ENCODE results near the gene GABPB2.

GABPB2 gene

DNA sequence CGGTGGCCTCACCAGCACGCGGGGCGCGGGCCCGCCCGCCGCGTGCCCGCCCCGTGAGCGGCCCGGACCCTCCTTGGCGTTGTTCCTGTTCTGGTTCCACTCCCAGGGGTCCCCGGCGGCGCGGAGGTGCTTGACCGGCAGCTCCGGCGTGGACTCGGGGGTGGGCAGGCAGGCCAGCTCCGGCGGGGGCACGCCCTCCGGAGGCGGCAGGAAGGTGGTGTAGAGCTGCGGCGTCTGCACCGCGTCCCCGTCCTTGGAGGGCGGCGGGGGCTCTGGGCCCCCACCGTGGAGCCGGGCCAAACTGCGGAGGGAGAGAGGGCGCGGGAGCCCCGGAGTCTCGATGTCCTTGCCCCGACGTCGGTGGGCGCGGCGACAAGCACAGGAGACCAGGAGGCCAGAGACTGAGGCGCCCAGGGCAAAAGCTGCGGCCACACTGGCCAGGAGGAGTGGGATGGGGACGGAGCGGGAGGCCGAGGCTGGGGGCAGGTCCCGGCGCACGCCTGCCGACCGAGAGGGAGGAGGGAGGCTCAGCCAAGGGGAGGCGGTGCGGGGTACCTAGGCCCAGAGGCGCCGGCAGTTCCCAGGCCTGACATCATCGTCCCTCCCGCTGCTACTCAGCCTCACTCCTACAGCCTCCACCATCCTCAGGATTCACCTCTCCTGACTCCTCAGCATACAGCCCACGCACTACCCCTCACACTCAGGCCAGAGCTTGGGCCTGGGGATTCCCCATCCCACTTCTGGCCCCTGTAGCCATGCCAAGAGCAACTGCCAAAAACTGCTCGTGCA lies 62.7 kb downstream of the GABPB2 start:
- no peak for DNase-seq

DNA sequence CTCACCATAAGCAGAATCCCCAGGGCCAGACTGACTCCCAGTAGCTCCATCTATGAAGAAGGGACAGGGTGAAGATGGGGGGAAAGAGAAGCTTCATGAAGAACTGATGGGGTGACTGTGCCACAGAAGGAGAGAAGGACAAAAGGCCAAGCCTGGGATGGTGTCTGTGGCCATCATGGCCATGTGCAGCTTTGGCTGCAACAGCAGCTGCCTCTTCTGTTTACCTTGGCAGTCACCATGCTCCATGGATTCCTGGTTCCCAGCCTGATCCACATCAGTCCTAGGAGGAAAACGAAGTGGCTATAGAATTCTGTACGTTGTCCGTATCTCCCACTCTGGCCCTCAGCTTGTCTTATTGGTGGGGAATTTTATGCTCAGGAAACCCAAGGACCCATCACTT lies 63.8 kb downstream of the GABPB2 start:
- DNase-seq: no peak

DNA sequence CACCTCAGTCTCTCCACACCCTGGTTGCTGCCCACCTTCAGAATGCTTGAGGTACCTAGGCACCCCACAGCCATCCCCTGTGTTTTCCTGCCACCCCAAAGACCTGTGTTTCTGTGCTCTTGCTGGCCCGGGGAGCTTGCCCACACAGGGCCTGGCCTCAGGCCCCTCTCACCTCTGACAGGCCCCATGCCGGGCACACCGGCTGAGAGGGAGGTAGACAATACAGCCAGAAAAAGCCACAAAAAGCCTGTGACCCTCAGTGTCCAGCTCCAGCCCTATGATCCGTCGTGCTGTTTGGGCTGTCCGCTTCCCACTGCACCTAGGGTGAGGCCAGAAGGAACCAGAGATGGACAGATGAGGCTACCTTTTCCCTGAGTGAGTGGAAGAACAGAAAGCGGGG lies 64.4 kb downstream of the GABPB2 start:
- DNase-seq: no peak

DNA sequence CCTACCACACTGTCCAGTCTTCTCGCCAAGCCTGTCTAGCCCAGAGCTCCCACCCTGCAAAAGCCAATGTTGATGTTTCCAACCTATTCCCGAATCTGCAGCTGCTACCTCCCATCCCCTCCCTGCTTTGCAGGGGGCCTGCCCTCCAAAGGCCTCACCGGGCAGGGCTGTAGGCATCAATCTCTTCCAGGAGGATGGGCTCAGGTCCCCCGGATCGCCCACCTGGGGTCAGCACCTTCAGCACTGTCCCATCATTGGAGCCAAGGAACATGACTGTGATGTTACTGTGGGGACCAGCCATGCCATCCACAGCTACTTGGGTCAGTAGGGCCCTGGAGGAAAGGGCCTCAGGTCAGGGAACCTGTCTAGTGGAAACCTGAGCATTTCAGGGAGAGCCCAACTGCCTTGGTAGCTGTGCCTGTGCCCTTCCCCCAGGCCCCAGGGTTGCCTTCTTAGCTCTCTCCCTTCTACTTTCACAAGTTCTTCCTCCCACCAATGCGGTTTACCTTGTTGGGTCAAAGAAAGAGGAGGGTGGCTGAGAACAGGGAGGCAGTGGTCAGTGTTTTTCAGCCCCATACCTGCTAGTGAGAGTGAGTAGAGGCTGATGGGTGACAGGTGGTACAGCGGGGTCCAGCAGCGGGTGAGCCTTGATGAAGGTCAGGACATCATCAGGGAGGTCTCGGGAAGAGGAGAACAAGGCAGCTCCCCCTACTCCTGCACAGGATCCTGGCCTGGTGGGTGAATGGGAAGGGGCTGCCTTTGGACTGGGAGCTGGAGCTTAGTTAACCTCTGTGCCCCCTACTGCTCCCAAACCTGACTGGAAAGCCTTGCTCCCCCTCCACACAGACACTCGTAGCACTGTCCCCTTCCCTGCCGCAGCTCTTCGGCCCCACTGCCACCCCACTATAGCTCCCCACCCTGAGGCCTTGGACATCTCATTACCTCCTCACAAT lies 65.1 kb downstream of the GABPB2 start:
- DNase-seq: no peak

DNA sequence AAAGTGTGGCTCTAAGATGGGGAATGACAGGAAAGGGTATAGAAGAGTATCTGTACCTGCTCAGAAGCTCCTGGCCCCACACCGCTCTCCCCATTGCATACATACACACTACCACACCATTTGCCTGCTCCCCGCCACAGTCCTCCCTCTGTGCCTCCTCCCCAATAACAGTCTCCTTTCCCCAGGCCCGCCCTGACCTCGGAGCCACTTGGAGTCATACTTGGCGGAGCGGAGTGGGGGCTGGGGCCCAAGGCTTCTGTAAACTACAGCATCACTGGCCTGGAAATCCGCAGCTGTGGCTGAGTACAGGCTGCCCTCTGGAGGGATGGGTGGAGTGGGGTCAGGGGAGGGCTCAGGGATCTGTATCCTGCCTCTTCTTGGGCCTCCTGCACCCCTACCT lies 67.2 kb downstream of the GABPB2 start:
- no peak for DNase-seq

DNA sequence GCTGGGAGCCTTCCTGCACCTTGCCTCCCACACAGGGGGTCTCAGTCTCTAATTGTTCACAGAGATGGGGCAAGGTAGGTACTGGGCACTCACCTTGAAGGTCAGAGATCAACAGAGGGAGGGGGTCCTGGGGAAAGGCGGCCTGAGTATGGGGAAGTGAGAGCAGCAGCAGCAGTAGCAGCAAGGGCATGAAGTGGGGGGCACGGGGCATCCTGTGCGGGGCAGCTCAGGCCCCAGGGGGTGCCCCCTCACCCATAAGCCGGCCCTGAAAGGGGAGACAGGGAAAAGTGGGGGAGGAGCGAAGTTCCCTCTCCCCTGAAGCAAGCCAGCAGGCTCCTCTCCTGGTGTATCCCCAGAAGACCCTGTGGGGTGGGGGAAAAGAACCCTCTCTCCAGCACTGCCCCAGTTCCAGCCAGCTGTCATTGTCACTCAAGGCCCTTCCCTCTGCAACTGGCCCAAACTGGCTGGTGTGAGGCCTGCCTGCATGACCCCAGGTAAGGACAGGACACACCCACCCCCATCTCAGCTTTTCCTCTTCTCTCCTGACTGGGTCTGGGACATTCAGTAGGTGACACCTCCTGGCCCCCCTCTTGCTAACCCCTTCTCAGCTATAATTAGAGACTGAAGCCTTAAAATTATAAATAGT lies 72.0 kb downstream of the GABPB2 start:
- DNase-seq: no peak

DNA sequence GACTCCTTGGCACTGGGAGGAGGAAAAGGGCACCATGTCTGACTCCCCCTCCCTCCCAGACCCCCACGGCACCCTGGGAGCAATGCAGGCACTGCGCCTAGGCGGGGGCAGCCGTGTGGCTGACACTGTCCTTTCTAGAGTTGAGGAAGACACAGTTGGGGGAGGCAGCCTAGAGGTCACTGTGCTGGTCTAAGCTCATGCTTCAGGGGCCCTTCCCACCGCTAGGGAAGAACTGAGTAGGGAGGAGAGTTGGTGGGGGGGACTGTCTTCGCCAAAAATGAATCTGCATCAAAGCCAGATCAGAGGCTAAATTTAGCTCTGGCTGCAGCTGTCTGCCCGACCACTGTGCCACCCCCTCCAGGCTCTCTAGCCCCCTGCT lies 72.5 kb downstream of the GABPB2 start:
- DNase-seq: no peak

DNA sequence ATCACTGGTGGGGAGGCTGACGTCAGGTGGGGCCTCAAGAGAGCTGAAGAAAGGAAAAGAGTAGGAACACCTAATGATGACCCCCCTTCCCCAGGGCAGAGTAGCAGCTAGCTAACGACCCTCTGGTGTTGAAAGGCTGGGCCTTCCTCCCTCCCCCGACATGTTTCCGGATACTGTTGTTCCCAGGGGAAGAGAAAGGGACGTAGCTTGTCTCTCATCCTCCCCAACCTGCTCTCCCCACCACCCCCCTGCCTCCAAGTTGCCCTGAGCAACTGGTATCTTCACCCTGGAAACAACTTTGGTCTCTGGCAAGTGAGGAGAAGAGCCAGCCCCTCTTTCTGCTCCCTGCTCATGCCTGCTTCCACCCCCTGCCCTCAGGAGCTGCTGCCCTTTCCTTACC lies 73.4 kb downstream of the GABPB2 start:
- DNase-seq: no peak

DNA sequence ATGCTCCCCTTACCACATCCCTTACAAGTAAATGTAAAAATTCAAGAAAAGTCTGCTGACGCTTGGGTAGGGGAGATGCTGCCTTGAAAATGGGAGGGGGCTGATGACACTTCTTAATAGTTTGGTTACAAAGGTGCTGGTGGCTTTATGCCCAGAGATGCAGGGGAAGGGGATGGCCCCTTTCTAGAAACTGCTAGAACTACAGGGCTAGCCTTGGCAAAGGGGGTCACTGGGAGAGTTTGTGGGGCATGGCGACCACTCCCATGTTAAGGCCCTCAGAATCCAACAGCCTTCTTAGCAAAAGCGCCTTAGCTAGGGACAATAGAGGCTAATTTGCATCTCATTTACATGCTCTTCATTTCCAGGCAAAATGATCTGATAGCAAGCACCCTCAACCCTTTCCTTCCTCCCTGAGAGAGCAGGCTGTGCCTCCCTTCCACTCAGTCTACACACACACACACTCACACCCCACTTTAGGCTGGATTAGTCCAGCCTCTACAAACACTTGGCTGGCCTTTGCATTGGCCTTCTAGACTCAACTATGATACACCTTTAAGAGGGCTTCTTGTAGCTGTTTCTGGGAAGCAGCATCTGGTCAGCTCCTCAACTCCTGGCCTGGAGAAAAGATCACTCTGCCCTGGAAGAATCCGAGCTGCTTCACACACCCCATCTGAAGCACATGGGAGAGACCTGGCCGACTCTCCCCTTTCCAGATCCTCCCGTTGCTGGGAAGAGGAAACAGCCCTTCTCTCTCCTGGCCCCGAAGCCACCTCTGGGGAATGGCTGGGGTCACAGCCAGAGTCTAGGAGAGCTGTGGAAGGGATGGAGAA lies 74.1 kb downstream of the GABPB2 start:
- no peak for DNase-seq

DNA sequence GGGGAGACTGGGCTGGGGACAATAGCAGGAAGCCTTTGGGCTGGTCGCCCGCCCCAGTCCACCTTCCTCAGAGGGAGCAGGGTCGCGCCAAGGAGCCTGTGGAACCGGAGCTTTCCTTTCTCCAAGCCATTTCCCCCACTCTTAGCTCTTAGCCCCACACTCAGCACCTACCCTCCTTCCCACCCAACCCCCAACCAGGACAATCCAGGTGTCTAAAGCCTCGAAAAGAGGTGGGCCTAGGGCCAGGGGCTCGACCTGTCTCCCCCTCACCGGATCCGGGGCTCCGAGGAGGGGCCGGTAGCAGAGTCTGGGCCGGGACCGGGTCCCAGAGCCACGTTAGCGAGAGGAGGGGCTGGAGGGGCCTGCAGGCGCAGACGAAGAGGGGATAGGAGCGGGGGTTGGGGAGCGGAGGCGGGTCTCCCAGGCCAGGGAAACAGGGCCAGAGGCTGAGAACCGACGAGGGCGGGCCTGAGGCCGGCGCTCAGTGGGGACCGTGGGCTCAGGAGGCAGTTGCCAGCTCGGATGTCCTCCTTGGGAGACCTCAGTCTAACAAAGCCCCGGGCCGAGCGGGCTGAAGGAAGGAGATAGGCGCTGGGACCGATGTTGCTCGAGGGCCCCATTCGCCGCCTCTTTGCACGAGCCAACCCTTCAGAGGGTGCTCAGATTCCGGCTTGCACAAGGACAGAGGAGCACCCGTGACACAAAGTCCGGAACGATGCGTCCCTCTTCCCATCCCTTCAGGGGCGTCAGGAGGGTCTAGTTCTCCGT lies 74.9 kb downstream of the GABPB2 start:
- DNase-seq: peak in 6 of 56 donors; percentile 19 to 50 (median 26)

DNA sequence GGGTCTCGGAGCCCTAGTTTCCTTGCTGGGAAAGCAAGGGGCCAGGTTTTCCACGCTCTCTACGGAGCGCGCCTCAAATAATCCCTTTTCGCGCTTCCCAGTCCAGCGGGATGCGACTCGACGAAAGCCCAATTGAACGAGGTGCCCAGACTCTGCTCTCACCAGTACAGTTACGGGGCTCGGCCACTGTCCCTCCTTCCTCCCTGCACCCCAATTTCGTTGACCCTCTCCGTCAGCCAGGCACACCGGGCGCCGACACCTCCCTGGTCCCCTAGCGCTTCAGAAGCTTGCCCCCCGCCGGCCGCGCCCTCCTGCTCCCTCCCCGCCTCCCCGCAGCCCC lies 75.5 kb downstream of the GABPB2 start:
- peak in 2 of 56 donors; percentile 21 to 53 for DNase-seq

DNA sequence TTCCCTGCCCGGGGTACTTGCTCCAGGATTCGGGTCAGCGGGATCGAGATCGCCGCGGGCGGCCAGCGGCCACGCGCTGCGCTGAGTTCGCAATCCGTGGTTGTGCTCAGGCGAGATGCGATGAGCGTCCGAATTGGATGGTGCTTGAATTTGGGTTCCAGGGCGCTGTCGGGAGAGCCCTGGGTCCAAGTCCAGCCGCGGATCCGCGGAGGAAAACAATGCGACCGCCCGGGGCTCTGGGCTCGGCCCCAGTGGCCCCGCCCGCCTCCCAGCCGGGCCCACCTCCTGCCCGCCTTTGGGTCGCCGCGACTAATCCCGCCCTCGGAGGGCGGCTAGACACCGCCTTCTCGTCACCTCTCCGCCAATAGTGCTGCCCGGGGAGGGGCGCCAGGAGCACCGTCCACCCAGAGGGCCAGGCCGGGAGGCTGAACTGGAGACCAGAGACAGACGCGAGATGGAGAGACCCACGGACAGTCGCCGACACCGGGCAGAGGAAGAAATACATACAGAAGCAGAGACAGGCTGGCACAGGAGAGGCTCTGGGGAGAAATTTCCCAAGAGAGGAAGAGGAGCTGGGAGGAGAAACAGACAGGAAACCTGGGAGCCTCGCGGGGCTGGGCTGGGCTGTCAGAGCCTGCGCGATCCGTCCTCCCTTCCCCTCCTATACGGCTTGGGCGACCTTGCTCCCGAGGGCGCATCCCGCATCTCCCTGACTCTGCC lies 76.0 kb downstream of the GABPB2 start, which contains the start of gene SEMA6C:
Gene SEMA6C, minus strand, starts transcription at position 220 of the 720 bp plus-strand sequence. CDS start 4,010 bp downstream, outside the sequence.
- DNase-seq: peak; percentile 49 to 98 (median 93)

DNA sequence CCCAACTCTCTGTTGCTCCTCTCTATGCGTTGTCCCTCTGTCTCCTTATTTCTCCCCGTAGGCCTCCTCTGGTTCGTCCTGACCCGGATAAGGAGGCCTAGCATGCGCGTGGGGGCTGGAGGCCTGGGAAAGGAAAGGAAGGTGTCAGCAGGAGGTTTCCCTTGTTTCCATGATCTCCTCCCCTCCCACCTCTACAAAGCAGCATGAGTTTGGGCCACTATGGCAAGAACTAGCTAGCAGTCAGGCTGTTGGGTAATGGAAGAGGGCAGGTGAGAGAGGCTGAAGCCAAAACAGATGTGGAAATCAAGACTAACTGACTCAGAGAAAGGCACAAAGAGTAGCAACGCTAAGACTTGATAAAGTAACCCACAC lies 76.6 kb downstream of the GABPB2 start:
- peak in 4 of 56 donors; percentile 43 to 71 (median 50) for DNase-seq

DNA sequence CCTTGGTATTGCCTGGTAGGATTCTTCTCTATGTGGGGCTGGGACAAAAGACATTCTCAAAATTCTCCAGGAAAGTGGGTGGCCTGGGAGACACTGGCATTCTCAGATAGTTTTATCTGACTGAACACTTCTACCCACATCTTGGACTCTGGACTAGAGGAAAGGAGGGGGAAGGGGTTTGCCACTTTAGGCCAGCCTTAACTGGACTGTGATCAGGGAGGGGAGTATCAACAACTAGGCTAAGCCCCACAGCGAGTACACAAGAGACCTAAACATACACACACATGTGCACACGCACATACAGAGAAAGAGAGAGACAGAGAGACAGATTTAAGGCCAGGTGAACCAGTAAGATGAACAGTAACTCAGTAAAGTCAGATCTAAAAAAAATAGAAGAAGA lies 77.1 kb downstream of the GABPB2 start:
- DNase-seq: no peak

DNA sequence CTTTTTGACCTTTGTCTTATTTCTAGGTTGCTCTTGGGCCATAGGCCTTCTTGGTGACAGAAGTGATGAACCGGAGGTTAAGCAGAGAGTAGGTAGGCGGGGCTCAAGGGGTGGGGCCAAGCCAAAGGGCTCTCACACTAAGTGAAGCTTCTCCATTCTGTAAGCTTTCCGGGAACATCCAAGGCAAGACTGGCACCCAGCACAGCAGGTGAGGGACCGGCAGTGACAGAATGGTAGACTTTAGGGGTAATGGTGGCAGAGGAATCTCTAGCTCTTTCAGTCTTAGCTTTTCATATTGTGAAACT lies 85.9 kb downstream of the GABPB2 start, which contains the start of gene TNFAIP8L2:
Gene TNFAIP8L2, plus strand, starts transcription at position 135 of the 305 bp plus-strand sequence. CDS start 2,049 bp downstream, outside the sequence.
- peak in 5 of 56 donors; percentile 7 to 40 (median 12) for DNase-seq

DNA sequence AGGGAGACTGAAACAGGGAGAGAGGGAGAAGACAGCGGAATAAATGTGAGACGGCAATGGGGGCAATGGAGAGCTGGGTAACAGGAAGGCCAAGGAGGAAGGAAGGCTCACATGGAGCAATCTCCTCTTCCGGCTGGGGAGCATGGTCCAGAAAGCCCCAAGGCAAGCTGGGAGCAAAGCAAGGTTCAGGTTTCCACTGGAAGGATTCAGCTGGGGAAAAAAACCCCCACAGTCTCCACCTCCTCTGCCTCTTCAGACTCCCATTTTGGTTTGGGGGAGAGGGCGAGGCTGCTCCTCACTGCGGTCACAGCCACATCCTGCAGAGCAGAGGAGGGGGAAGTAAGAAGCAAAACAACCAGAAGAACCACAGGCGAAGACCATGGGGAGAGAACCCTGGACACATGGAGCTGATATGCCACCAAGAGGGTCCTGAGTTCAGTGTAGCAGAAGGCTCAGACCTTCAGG lies 86.5 kb downstream of the GABPB2 start:
- DNase-seq: peak in 1 of 56 donors; percentile 16

DNA sequence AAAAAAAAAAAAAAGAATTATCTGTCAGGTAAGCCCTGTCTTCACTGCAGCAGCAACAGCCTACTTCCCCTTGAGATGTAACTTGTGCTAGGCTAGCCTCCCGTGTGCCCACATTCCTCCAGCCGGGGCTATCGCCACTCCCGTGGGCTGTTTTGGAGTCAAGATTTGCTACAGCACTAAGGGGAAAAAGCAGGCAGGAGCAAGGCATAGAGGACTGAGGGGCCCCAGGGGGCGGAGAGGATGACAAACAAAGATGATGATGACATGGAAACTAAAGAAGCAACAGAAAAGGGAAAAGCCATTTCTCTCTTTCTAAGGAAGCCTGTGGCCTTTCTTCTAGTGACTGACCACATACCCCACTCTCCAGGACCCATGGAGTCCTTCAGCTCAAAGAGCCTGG lies 87.8 kb downstream of the GABPB2 start:
- no peak for DNase-seq

DNA sequence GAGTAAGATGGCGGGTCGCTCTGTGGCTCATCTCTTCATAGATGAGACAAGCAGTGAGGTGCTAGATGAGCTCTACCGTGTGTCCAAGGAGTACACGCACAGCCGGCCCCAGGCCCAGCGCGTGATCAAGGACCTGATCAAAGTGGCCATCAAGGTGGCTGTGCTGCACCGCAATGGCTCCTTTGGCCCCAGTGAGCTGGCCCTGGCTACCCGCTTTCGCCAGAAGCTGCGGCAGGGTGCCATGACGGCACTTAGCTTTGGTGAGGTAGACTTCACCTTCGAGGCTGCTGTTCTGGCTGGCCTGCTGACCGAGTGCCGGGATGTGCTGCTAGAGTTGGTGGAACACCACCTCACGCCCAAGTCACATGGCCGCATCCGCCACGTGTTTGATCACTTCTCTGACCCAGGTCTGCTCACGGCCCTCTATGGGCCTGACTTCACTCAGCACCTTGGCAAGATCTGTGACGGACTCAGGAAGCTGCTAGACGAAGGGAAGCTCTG lies 88.2 kb downstream of the GABPB2 start:
- DNase-seq: no peak

DNA sequence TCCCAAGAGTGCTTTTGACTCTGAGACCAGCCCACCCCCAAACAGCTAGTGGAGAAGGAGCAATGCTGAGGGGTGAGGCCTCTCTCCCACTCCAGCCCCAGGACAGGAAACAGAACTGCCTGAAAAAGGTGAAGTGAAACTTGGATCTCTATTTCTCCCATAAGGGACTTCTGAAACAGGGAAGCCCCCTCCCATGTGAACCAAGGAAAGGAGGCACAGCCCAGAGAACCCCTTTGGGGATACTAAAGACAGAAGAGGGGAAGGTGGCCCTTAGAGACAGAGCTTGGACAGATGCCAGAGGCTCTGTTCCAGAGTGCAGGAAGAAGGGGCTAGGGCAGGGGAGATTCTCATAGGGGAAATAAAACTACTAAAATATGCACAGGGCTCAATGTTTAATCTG lies 88.8 kb downstream of the GABPB2 start:
- DNase-seq: no peak

All from nucleus accumbens (tissue), 56 donors.